GM18861 (cell line): ENCODE measurements around the gene PIK3R3.
"Not testable (repeated sequence)": the region's sequence is repeated elsewhere in the genome, so short reads cannot be mapped to it uniquely, and the experiment has no call there.

Experiments
- ATAC-seq: cut with Tn5 transposase; IDR thresholded peaks from one replicate; pipeline ENCODE4 v1.9.1; 2021; ENCODE audit not compliant: unreplicated experiment

Gene PIK3R3

DNA sequence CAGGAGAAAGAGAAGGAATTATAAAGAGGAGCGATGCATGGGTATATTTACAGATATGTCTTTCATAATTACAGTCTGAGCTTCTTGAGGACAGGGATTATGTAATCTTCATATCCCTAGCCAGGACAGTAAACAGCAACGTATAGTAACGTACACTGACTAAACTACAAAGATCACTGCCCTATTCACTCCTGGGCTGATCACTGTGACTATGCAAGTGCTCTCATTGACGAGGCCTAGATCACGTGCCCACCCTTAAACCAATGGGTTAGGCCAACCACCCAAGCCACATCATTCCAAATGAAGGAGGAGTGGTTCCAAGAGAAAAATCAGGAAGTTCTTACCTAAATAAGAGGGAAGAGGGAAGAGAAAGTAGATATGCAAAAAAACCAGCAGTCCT, 18.5 kb downstream of the PIK3R3 start:
- no peak for ATAC-seq

GRCh38 chr1:46112108-46112507, 20.3 kb downstream of the PIK3R3 start:
- ATAC-seq: no peak

- ATAC-seq: no peak
These were observed 21.9 kb downstream of the PIK3R3 start for GRCh38 chr1:46110521-46110920.

DNA sequence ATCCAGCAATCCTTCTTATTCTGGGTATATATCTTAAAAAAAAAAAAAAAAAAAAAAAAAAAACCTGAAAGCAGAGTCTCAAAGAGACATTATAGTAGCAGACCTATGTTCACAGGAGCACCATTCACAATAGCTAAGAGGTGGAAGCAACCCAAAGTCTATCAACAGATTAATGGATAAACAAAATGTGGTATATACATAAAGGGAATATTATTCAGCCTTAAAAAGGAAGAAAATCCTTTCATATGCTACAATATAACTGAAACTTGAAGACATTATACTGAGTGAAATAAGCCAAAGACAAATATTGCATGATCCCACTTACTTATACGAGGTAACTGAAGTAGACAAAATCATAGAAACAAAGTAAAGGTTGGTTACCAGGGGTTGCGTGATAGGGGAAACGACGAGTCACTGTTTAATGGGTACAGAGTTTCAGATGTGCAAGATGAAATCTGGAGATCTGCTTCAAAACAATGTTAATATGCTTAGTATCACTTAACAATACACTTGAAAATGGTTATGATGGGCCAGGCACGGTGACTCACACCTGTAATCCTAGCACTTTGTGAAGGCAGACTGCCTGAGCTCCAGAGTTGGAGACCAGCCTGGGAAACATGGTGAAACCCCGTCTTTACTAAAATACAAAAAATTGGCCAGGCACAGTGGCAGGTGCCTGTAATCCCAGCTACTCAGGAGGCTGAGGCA, 29.5 kb downstream of the PIK3R3 start:
- ATAC-seq: no peak

DNA sequence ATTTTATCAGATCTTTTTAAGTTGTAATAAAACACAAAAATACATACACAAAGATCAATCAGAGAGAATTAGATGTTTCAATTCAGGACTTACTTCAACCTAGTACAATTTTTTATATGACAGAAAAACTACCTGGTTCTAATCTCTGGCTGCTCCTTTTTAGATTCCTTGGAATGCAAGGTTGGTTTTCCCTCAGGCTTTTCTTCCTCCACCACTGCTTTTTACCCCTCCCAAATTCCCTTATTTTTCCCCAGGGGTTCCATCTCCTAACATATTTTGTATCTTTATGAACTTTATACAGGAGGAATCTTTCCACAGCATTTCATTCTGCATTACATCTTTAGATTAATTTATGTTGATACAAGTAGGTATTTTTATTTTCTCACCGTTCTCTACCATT, 33.2 kb downstream of the PIK3R3 start:
- ATAC-seq: no peak

DNA sequence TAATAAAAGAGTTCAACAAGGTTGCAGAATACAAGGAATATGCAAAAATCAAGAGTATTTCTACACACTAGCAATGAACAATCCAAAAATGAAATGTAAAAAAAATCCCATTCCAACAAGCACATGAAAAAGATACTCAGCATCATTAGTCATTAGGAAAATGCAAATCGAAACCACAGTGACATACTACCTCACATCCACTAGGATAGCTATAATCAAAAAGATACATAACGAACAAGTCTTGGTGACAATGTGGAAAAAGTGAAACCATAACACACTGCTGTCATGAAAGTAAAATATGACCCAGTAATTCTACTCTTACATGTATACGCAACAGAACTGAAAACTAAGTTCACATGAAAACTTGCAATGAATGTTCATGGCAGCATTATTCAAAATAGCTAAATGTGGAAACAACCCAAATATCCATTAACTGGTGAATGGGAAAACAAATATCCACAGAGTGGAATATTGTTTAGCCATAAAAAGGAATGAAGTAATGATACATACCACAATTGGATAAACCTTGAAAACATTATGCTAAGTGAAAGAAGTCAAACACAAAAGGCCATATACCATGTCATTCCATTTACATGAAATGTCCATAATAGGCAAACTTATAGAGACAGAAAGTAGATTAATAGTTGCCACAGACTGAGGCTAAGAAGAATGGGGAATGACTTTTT, 34.3 kb downstream of the PIK3R3 start:
- no peak for ATAC-seq

DNA sequence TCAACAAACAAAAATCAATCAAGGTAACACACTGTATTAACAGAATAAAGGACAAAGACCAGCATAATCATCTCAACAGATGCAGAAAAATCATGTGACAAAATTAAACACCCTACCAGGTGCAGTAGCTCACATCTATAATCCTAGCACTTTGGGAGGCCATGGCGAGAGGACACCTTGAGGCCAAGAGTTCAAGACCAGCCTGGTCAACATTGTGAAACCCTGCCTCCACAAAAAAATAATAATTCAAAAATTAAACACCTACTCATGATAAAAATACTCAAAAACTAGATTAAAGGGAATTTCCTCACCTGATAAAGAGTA, 35.3 kb downstream of the PIK3R3 start:
- ATAC-seq: no peak

- ATAC-seq: no peak
These were observed 35.9 kb downstream of the PIK3R3 start for GRCh38 chr1:46096269-46097148.

DNA sequence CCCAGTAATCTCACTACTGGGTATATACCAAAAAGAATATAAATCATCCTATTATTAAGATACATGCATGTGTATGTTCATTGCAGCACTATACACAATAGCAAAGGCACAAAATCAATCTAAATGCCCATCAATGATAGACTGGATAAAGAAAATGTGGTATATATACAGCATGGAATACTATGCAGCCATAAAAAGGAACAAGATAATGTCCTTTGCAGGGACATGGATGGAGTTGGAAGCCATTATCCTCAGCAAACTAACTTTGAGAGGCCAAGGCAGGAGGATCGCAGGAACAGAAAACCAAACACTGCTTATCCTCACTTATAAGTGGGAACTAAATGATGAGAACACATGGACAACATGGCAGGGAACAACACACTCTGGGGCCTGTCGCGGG, 37.3 kb downstream of the PIK3R3 start:
- not testable (repeated sequence) for ATAC-seq

DNA sequence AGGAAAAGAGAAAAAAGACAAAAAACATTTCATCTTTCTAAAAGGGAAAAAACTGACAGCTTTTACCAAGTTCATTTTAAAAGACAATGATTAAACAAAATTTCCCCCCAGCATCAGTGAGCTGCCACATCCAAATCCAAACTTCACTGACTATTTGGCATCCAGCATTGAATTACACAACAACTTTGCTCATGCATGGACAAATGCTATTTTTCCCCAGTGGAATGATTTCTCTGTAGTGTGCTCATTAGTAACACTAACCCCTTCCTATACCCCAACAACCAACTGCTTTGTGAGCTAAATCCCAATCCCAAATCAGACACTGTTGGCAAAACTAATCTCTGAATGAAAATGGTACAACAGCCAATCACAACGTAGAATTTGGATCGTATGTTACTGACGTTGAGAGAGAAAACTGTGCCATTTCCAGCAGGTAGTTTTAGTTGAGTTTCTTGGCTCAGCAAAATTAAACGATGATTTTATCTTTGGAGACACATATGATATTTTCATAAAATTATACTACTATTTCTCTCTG, 37.9 kb downstream of the PIK3R3 start:
- no peak for ATAC-seq

- ATAC-seq: not testable (repeated sequence)
These were observed 38.6 kb downstream of the PIK3R3 start for GRCh38 chr1:46093832-46094231.

- no peak for ATAC-seq
These were observed 44.5 kb downstream of the PIK3R3 start for GRCh38 chr1:46087891-46088290.

- no peak for ATAC-seq
These were observed 45.9 kb downstream of the PIK3R3 start for GRCh38 chr1:46086576-46086975.

GRCh38 chr1:46084553-46085451, 47.6 kb downstream of the PIK3R3 start:
- no peak for ATAC-seq

- ATAC-seq: no peak
These were observed 48.9 kb downstream of the PIK3R3 start for GRCh38 chr1:46083579-46083978.

DNA sequence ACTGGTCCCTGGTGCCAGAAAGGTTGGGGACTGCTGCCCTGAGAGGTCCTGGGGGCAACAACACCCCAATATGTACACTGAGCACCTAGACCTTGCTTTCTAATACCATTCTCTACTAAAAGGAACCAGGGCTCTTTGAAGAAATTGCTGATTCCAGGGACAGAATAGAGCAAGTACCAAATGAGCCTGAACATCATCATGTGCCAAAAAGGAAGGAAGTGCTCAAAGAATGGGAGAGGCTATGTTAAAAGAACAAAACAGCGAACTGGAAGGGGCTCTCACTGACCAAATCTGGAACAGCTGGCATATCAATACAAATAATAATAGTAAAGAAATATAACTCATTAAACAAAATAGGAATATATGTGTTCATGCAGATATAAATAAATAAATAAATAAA, 50.8 kb downstream of the PIK3R3 start:
- no peak for ATAC-seq

DNA sequence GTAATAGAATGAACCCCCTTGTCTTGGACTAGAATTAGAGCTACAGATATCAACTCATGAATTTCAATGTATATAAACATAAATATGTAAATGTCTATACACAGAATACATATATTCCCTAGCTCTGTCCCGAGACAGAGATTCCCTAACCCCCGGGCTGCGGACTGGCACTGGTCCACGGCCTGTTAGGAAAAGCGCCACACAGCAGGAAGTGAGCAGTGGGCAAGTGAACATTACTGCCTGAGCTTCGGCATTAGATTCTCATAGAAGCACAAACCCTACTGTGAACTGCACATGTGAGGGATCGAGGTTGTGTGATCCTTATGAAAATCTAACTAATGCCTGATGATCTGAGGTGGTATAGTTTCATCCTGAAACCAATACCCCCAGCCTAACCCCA, 51.2 kb downstream of the PIK3R3 start:
- no peak for ATAC-seq

DNA sequence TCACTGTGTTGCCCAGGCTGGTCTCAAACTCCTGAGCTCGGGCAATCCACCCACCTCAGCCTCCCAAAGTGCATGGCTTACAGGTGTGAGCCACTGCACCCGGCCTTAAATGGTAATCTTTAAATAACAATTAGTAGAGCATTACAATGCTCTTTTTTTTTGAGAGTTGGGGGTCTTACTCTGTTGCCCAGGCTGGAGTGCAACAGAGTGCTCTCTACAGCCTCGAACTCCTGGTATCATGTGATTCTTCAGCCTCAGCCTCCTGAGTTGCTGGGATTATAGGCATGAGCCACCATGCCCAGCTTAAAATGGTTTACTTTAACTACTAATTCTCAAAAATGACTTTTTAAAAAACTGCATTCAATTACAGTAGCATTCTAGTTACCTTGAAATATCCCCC, 52.2 kb downstream of the PIK3R3 start:
- ATAC-seq: no peak

GRCh38 chr1:46077644-46078043, 54.8 kb downstream of the PIK3R3 start:
- no peak for ATAC-seq

GRCh38 chr1:46076343-46076742, 56.1 kb downstream of the PIK3R3 start:
- no peak for ATAC-seq

- no peak for ATAC-seq
These were observed 59.5 kb downstream of the PIK3R3 start for GRCh38 chr1:46072975-46073374.
